ENCODE data around the gene NOP56. TPM values are rescaled to one million over a fixed set of nuclear protein-coding genes. Genes with fewer than 3 reads are reported as not detected.

The NOP56 gene
- polyA plus RNA-seq, 1 donor (not counting 4 experiments of a cell fraction or from before 2014, with no cell fraction given): 242 TPM

DNA sequence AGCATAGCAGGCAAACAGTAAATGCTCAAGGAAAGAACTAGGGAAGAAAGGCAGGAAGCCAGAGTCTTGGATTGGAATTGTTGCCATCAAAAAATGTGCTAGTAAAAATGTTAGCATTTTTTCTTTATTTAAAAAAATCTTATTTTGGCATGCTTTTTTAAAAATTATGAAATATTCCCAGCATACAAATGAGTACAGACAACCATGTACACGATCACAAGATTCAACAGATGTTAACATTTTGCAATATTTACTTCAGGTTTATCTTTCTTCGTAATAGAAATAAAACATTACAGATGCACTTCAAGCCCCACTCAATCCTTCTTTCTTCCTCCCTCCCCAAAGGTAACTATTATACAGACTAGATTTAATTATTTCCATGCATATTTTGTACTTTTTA lies 27.4 kb upstream of the NOP56 start:
- no peak overlapping the region for H3K4me2 ChIP-seq (ENCODE audit: control insufficient read depth, extremely low read depth, insufficient read depth, low read depth, low read length)
- no peak for TF ChIP-seq EZH2 (IDR thresholded peaks at IDR 0.05; ENCODE audit: low read length)
- TF ChIP-seq, protein P1, sequence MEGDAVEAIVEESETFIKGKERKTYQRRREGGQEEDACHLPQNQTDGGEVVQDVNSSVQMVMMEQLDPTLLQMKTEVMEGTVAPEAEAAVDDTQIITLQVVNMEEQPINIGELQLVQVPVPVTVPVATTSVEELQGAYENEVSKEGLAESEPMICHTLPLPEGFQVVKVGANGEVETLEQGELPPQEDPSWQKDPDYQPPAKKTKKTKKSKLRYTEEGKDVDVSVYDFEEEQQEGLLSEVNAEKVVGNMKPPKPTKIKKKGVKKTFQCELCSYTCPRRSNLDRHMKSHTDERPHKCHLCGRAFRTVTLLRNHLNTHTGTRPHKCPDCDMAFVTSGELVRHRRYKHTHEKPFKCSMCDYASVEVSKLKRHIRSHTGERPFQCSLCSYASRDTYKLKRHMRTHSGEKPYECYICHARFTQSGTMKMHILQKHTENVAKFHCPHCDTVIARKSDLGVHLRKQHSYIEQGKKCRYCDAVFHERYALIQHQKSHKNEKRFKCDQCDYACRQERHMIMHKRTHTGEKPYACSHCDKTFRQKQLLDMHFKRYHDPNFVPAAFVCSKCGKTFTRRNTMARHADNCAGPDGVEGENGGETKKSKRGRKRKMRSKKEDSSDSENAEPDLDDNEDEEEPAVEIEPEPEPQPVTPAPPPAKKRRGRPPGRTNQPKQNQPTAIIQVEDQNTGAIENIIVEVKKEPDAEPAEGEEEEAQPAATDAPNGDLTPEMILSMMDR (optimal IDR thresholded peaks at IDR 0.05 in 1 of 3, IDR thresholded peaks at IDR 0.05 in 1 of 3, conservative IDR thresholded peaks at IDR 0.05 in 1 of 3; ENCODE audit: extremely low read depth in 1 of 3, insufficient read depth in 2 of 3, low read length in 3 of 3): no peak
- no peak for DNase-seq (ENCODE audit: low read depth, low spot score)
- FAIRE-seq: no peak
- no peaks in the 10 kb centered on the region for H3K36me3 ChIP-seq (ENCODE audit: control insufficient read depth in 2 of 2, extremely low read depth in 1 of 2, insufficient read depth in 2 of 2, low read length in 2 of 2)
- H3K9me3 ChIP-seq (ENCODE audit: control insufficient read depth, low read depth, low read length): peaks cover 11% of the 10 kb centered on the region
- H3K4me3 ChIP-seq (ENCODE audit: control insufficient read depth in 2 of 3, extremely low read depth in 1 of 3, insufficient read depth in 2 of 3, low read depth in 1 of 3, low read length in 3 of 3): no peak overlapping the region
- peaks cover 3% of the 10 kb centered on the region for H3K27me3 ChIP-seq (ENCODE audit: control insufficient read depth, extremely low read depth, insufficient read depth, low read length)
- H3K27ac ChIP-seq (ENCODE audit: control insufficient read depth, insufficient read depth, low read length): no peak overlapping the region
- dilution Hi-C loops (cut with MboI; ENCODE audit: extremely low pct_ligation_motif_present, low sequenced_read_pairs): no loop called here
- H3K79me2 ChIP-seq (ENCODE audit: control insufficient read depth, insufficient read depth, low read length): no peaks in the 10 kb centered on the region
- H3K4me1 ChIP-seq (ENCODE audit: control insufficient read depth, extremely low read depth, insufficient read depth, low read length): peaks cover 6% of the 10 kb centered on the region
- no peaks in the 10 kb centered on the region for H3K9me1 ChIP-seq (ENCODE audit: control insufficient read depth, extremely low read depth, insufficient read depth, low read length)
- no peaks in the 10 kb centered on the region for H4K20me1 ChIP-seq (ENCODE audit: control insufficient read depth, extremely low read depth, insufficient read depth, low read length)
- H2AFZ ChIP-seq (ENCODE audit: control insufficient read depth, low read length): no peak overlapping the region
- H3K9ac ChIP-seq (ENCODE audit: control insufficient read depth, extremely low read depth, insufficient read depth, low read length): no peak overlapping the region

GRCh38 chr20:2626853-2627541 lies 25.4 kb upstream of the NOP56 start:
- peaks cover 3% of the 10 kb centered on the region for H3K27me3 ChIP-seq (ENCODE audit: control insufficient read depth, extremely low read depth, insufficient read depth, low read length)
- H3K9me3 ChIP-seq (ENCODE audit: control insufficient read depth, low read depth, low read length): peaks cover 11% of the 10 kb centered on the region
- dilution Hi-C loops (cut with MboI; ENCODE audit: extremely low pct_ligation_motif_present, low sequenced_read_pairs): no loop called here
- H4K20me1 ChIP-seq (ENCODE audit: control insufficient read depth, extremely low read depth, insufficient read depth, low read length): no peaks in the 10 kb centered on the region
- H3K79me2 ChIP-seq (ENCODE audit: control insufficient read depth, insufficient read depth, low read length): no peaks in the 10 kb centered on the region
- no peak for TF ChIP-seq EZH2 (IDR thresholded peaks at IDR 0.05; ENCODE audit: low read length)
- TF ChIP-seq, protein P1 (optimal IDR thresholded peaks at IDR 0.05 in 1 of 3, IDR thresholded peaks at IDR 0.05 in 1 of 3, conservative IDR thresholded peaks at IDR 0.05 in 1 of 3; ENCODE audit: extremely low read depth in 1 of 3, insufficient read depth in 2 of 3, low read length in 3 of 3): no peak
- no peak overlapping the region for H3K4me3 ChIP-seq (ENCODE audit: control insufficient read depth in 2 of 3, extremely low read depth in 1 of 3, insufficient read depth in 2 of 3, low read depth in 1 of 3, low read length in 3 of 3)
- no peak overlapping the region for H2AFZ ChIP-seq (ENCODE audit: control insufficient read depth, low read length)
- no peak overlapping the region for H3K9ac ChIP-seq (ENCODE audit: control insufficient read depth, extremely low read depth, insufficient read depth, low read length)
- H3K4me2 ChIP-seq (ENCODE audit: control insufficient read depth, extremely low read depth, insufficient read depth, low read depth, low read length): no peak overlapping the region
- H3K4me1 ChIP-seq (ENCODE audit: control insufficient read depth, extremely low read depth, insufficient read depth, low read length): peaks cover 6% of the 10 kb centered on the region
- no peaks in the 10 kb centered on the region for H3K9me1 ChIP-seq (ENCODE audit: control insufficient read depth, extremely low read depth, insufficient read depth, low read length)
- FAIRE-seq (peak; percentile 86), DNase-seq (ENCODE audit: low read depth, low spot score) (peak; percentile 78)
- H3K27ac ChIP-seq (ENCODE audit: control insufficient read depth, insufficient read depth, low read length): peak overlapping the region; percentile 37
- H3K36me3 ChIP-seq (ENCODE audit: control insufficient read depth in 2 of 2, extremely low read depth in 1 of 2, insufficient read depth in 2 of 2, low read length in 2 of 2): no peaks in the 10 kb centered on the region
